ENCODE measurements around the gene ARL6IP6. TPM values are rescaled to one million over a fixed set of nuclear protein-coding genes. Genes with fewer than 3 reads are reported as not detected.
A peak's percentile ranks its signal among the peaks of the same experiment; 100 is the strongest.
"Not testable (repeated sequence)": the region's sequence is repeated elsewhere in the genome, so short reads cannot be mapped to it uniquely, and the experiment has no call there.

The ARL6IP6 gene
- total and polyA plus RNA-seq, 11 donors = 3.8 to 9.6 (median 6.4) TPM

DNA sequence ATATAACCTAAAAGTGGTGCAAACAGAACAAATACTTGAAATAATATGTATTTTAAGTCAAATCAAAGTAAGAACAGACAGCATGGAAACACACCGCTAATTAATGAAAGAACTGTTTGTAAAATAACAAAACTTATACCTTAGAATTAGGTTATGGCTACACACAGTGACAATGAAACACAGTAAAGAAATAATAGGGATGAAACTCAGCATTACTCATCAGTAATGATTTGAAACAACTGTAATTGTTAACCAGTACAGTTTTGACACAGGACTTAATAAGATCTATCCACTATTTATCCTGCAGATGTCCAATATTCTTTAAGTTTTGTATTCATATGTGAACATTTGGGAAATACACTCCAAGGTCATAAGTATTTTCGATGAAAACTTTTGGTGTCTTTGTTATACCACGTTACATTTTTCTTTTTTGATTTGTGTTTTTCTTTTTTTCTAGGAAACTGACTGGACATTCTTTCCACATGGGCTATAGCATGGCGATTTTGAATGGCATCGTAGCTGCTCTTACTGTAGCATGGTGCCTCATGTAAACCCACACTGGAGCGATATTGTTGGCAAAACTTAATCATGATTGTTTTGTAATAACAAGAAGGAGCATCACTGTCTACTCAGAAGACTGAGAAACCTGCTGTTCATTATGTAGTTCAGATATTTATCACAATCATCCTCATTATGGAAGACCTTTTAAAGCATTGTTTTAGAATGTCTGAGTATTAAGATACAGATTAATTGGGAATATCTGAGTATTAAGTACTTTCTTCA lies 41.1 kb downstream of the ARL6IP6 start:
- Histone ChIP-seq H3K36me3 (peaks cover 0 to 53% (median 22%) of the 10 kb centered on the region in 9 donors), H3K4me1 (peaks cover 0 to 4% (median 0%) of the 10 kb centered on the region in 12 donors), H3K27me3 (no peaks in the 10 kb centered on the region), H3K9me3 (no peaks in the 10 kb centered on the region), H3K27ac (no peak overlapping the region), H3K4me3 (no peak overlapping the region)
- DNase-seq (no peak), ATAC-seq (no peak)
- intact Hi-C loops (cut with DNase I) = no loop called here
- whole genome bisulfite sequencing, 4 donors = 94 to 96% (median 96%) methylated on average over 6 of the region's 6 CpGs
- TF ChIP-seq POLR2A (IDR thresholded peaks at IDR 0.05) = no peak
- TF ChIP-seq, protein P1, sequence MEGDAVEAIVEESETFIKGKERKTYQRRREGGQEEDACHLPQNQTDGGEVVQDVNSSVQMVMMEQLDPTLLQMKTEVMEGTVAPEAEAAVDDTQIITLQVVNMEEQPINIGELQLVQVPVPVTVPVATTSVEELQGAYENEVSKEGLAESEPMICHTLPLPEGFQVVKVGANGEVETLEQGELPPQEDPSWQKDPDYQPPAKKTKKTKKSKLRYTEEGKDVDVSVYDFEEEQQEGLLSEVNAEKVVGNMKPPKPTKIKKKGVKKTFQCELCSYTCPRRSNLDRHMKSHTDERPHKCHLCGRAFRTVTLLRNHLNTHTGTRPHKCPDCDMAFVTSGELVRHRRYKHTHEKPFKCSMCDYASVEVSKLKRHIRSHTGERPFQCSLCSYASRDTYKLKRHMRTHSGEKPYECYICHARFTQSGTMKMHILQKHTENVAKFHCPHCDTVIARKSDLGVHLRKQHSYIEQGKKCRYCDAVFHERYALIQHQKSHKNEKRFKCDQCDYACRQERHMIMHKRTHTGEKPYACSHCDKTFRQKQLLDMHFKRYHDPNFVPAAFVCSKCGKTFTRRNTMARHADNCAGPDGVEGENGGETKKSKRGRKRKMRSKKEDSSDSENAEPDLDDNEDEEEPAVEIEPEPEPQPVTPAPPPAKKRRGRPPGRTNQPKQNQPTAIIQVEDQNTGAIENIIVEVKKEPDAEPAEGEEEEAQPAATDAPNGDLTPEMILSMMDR (IDR thresholded peaks at IDR 0.05) = no peak

DNA sequence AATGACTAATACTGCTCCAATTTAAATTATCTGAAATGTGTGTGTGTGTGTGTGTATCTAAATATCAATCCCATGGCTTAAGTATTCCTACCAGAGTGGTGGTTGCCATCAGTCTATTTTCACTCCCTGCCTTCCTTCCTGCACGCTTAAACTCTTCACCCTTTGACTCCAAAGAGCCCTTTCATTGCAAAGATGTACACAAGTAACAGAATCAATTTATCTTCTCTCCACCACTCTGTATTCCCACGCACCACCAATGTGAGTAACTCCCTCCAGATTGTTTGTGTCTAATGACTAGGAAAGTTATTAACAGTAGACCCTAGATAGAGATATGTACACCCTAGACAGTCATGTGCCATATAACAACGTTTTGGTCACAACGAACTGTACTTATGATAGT lies 42.8 kb downstream of the ARL6IP6 start:
- no peaks in the 10 kb centered on the region for H3K9me3 ChIP-seq
- intact Hi-C loops (cut with DNase I) = no loop called here

DNA sequence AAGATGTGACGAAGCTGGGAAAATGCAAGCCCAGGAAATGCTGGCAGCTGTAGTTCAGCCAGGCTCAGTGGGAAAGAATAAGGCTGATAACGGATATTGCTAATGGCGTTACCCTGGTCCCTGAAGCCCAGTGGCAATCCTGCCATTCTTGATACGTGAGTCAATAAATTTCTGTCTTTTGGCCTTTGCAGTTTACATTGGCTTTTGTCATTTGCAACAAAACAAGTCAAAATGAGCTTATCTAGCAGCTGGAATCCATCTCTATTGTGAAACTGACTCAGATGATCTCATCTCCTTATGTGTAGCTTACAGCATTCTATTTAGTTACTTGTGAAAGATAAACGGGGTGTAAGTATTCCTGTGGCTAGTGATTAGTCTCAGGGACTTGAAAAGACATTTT lies 43.8 kb downstream of the ARL6IP6 start:
- no peak for TF ChIP-seq POLR2A (IDR thresholded peaks at IDR 0.05)
- TF ChIP-seq, protein P1 (IDR thresholded peaks at IDR 0.05) = no peak
- no peaks in the 10 kb centered on the region for H3K9me3 ChIP-seq
- 73 to 82% (median 79%) methylated on average over 5 of the region's 5 CpGs for WGBS, 4 donors
- ATAC-seq = peak in 2 of 4 donors; percentile 34 to 83
- H3K27me3 ChIP-seq = no peaks in the 10 kb centered on the region
- peaks cover 0 to 42% (median 14%) of the 10 kb centered on the region in 9 donors for H3K36me3 ChIP-seq
- peaks cover 0 to 4% (median 0%) of the 10 kb centered on the region in 12 donors for H3K4me1 ChIP-seq
- no peak for DNase-seq
- H3K4me3 ChIP-seq = no peak overlapping the region
- intact Hi-C loops (cut with DNase I) = no loop called here
- H3K27ac ChIP-seq = peak overlapping the region in 1 of 12 donors; percentile 15

More for the DNA sequence above, 42.8 kb downstream of the ARL6IP6 start:
- TF ChIP-seq POLR2A (IDR thresholded peaks at IDR 0.05) = no peak
- TF ChIP-seq, protein P1 (IDR thresholded peaks at IDR 0.05) = no peak
- H3K36me3 ChIP-seq = peaks cover 0 to 51% (median 18%) of the 10 kb centered on the region in 9 donors
- no peaks in the 10 kb centered on the region for H3K27me3 ChIP-seq
- WGBS, 4 donors = 68 to 76% (median 73%) methylated on average over 4 of the region's 4 CpGs
- H3K4me1 ChIP-seq = peaks cover 0 to 4% (median 0%) of the 10 kb centered on the region in 12 donors
- no peak for ATAC-seq
- DNase-seq = no peak
- no peak overlapping the region for H3K27ac ChIP-seq
- no peak overlapping the region for H3K4me3 ChIP-seq

DNA sequence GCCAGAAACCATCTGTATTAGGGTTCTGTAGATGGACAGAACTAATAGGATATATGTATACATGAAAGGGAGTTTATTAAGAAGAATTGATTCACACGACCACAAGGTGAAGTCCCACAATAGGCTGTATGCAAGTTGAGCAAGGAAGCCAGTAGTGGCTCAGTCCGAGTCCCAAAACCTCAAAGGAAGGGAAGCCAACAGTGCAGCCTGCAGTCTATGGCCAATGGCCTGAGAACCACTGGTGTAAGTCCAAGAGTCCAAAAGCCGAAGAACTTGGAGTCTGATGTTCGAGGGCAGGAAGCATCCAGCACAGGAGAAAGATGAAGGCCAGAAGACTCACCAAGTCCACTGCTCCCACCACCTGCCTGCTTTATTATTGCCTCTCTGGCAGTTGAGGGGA lies 44.8 kb downstream of the ARL6IP6 start:
- H3K27ac ChIP-seq; H3K4me3 ChIP-seq; DNase-seq; ATAC-seq; H3K4me1 ChIP-seq; intact Hi-C loops (cut with DNase I); H3K27me3 ChIP-seq; H3K9me3 ChIP-seq: not testable (repeated sequence)
- 73 to 84% (median 80%) methylated on average over 4 of the region's 4 CpGs for WGBS, 4 donors
- peaks cover 0 to 32% (median 10%) of the 10 kb centered on the region in 9 donors for H3K36me3 ChIP-seq

Measured in heart left ventricle (tissue), 16 donors.